Prostate gland (tissue), 2 donors: ENCODE results near the gene CLDN3. TPM values are rescaled to one million over a fixed set of nuclear protein-coding genes. Genes with fewer than 3 reads are reported as not detected.

Source experiments
- DNase-seq: peaks from one replicate; pipeline ENCODE4 v3.0.0-alpha.2; 2019; ENCODE audit warnings: low spot score
- H3K27ac ChIP-seq, 2 donors: fragments of 200-600 bp; sonication (generic); 2 replicates each; pipeline ENCODE4 v1.5.1; 2017 to 2019
- H3K27me3 ChIP-seq: fragments of 200-600 bp; sonication (generic); replicated peaks from 2 replicates; pipeline ENCODE4 v1.5.1; 2019; ENCODE audit not compliant: insufficient read depth
- H3K36me3 ChIP-seq, 2 donors: fragments of 200-600 bp; sonication (generic); 1 replicate in 1 of 2; 2 replicates in 1 of 2; pipeline versions ENCODE4 v1.5.1 to v1.8.1; 2017 to 2019
- H3K4me1 ChIP-seq: fragments of 200-600 bp; sonication (generic); replicated peaks from 2 replicates; pipeline ENCODE4 v1.5.1; 2019
- H3K4me3 ChIP-seq, 2 donors: fragments of 200-600 bp; sonication (generic); 2 replicates each; pipeline ENCODE4 v1.5.1; 2017 to 2019
- H3K9me3 ChIP-seq: fragments of 200-600 bp; sonication (generic); 2 replicates; pipeline ENCODE4 v1.5.1; 2017
- CTCF ChIP-seq, 4 experiments: fragments of 200-600 bp in 2 of 4; fragments of 450-650 bp in 2 of 4; sonication (generic) in 2 of 4; IDR thresholded peaks; 1 replicate in 3 of 4; 2 replicates in 1 of 4; pipeline ENCODE4 v1.5.1; 2016 to 2019; ENCODE audit warnings: antibody characterized with exemption in 4 of 4, mild to moderate bottlenecking in 2 of 4, moderate library complexity in 2 of 4
- POLR2A ChIP-seq: fragments of 450-650 bp; IDR thresholded peaks from one replicate; pipeline ENCODE4 v1.6.1; 2016; ENCODE audit warnings: antibody characterized with exemption, mild to moderate bottlenecking
- POLR2AphosphoS5 ChIP-seq: sonication (generic); formaldehyde crosslinking; IDR thresholded peaks from one replicate; pipeline ENCODE4 v1.6.1; 2017; ENCODE audit warnings: antibody characterized with exemption
- WGBS: methylation state at CpG from one replicate; pipeline ENCODE4 v1.1.5; 2018; 5-methylcytosine and 5-hydroxymethylcytosine counted together
- intact Hi-C: fragments of 100-400 bp; cut with DNase I; formaldehyde crosslinking; loops from one replicate; pipeline ENCODE4 v1.14.2; 2022
- total RNA-seq, 2 donors: library from RNA; depleted of rRNA; stranded (reverse); fragments of >200 nt; gene quantifications; one replicate each; pipeline ENCODE4 v1.1.0, GENCODE V29; 2016

Gene CLDN3
- total RNA-seq, 2 donors from 2014 or later, result 156 to 176 TPM

DNA sequence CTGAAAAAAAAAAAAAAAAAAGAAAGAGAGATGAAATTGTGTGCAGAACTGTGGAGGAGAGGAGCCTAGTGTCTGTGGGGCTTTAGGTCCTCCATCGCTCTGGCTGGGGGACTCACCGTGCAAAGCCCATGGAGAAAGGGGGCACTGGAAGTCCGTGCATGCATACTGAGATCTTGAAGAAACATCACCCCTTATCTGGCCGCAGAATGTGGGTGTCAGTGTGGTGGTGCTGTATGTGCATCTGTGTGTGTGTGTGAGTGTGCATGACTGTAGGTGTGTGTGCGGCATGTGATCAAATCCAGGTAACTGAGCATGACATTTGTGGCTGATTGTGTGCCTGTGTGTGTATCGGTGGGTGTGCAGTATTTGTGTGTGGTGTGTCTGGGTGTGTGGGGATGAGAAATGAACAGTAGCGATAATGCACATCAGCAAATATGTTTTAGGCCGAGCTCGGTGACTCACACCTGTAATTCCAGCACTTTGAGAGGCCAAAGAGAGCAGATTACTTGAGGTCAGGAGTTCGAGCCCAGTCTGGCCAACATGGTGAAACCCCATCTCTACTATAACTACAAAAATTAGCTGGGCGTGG, 8.8 kb upstream of the CLDN3 start:
- no peak for DNase-seq
- WGBS, result 92% methylated on average over 11 of the region's 11 CpGs
- Histone ChIP-seq H3K4me3 (no peak overlapping the region), H3K27ac (no peak overlapping the region), H3K4me1 (no peaks in the 10 kb centered on the region), H3K36me3 (no peaks in the 10 kb centered on the region), H3K9me3 (no peaks in the 10 kb centered on the region), H3K27me3 (no peaks in the 10 kb centered on the region)
- intact Hi-C loops, result no loop called here
- TF ChIP-seq POLR2AphosphoS5 (no peak), POLR2A (no peak), CTCF (IDR thresholded peaks at IDR 0.05) (no peak)

DNA sequence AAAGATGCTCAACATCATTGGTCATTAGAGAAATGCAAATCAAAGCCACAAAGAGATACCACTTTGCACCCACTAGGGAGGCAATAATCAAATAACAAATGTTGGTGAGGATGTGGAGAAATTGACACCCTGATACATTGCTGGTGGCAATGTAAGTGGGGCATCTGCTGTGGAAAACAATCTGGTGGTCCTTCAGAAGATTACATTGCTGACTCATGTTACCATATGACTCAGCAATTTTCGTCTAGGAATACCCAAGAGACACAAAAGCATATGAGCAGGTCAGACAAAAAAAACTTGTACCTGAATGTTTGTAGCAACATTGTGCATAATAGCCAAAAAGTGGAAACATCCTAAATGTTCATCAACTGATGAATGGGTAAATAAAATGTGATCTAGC, 4.9 kb upstream of the CLDN3 start:
- intact Hi-C loops, result no loop called here

GRCh38 chr7:73773700-73774517, 3.8 kb upstream of the CLDN3 start:
- 87% methylated on average over 6 of the region's 6 CpGs for WGBS
- DNase-seq, result no peak

More for the DNA sequence above, 4.9 kb upstream of the CLDN3 start:
- Histone ChIP-seq H3K9me3 (no peaks in the 10 kb centered on the region), H3K27ac (no peak overlapping the region), H3K4me1 (no peaks in the 10 kb centered on the region), H3K36me3 (no peaks in the 10 kb centered on the region), H3K27me3 (no peaks in the 10 kb centered on the region), H3K4me3 (no peak overlapping the region)
- TF ChIP-seq POLR2A, result no peak
- no peak for TF ChIP-seq POLR2AphosphoS5
- no peak for TF ChIP-seq CTCF (IDR thresholded peaks at IDR 0.05)
- WGBS, result 44% methylated on average over 1 of the region's 1 CpG
- DNase-seq, result no peak

GRCh38 chr7:73770860-73771670, 995 bp upstream of the CLDN3 start:
- Histone ChIP-seq H3K27me3 (no peaks in the 10 kb centered on the region), H3K4me3 (peak overlapping the region; percentile 34 to 42)
- intact Hi-C loops, result no loop called here

More at GRCh38 chr7:73773700-73774517, 3.8 kb upstream of the CLDN3 start:
- H3K4me3 ChIP-seq, result no peak overlapping the region
- no peaks in the 10 kb centered on the region for H3K4me1 ChIP-seq
- intact Hi-C loops, result no loop called here
- H3K27ac ChIP-seq, result no peak overlapping the region
- no peaks in the 10 kb centered on the region for H3K9me3 ChIP-seq
- H3K36me3 ChIP-seq, result no peaks in the 10 kb centered on the region
- no peak for TF ChIP-seq CTCF (IDR thresholded peaks at IDR 0.05)
- TF ChIP-seq POLR2AphosphoS5, result no peak
- TF ChIP-seq POLR2A, result no peak
- no peaks in the 10 kb centered on the region for H3K27me3 ChIP-seq

More at GRCh38 chr7:73770860-73771670, 995 bp upstream of the CLDN3 start:
- TF ChIP-seq CTCF (IDR thresholded peaks at IDR 0.05) (no peak), POLR2AphosphoS5 (no peak), POLR2A (no peak)
- H3K9me3 ChIP-seq, result no peaks in the 10 kb centered on the region
- no peaks in the 10 kb centered on the region for H3K36me3 ChIP-seq
- DNase-seq, result no peak
- H3K27ac ChIP-seq, result peak overlapping the region; percentile 78 to 80
- WGBS, result 60% methylated on average over 17 of the region's 17 CpGs
- no peaks in the 10 kb centered on the region for H3K4me1 ChIP-seq
